Measurements from ENCODE around the gene BOLA2B. TPM values are rescaled to one million over a fixed set of nuclear protein-coding genes. Genes with fewer than 3 reads are reported as not detected.

Gene BOLA2B
- total RNA-seq, 3 donors from 2014 or later, result 67.8 to 187 (median 152) TPM

DNA sequence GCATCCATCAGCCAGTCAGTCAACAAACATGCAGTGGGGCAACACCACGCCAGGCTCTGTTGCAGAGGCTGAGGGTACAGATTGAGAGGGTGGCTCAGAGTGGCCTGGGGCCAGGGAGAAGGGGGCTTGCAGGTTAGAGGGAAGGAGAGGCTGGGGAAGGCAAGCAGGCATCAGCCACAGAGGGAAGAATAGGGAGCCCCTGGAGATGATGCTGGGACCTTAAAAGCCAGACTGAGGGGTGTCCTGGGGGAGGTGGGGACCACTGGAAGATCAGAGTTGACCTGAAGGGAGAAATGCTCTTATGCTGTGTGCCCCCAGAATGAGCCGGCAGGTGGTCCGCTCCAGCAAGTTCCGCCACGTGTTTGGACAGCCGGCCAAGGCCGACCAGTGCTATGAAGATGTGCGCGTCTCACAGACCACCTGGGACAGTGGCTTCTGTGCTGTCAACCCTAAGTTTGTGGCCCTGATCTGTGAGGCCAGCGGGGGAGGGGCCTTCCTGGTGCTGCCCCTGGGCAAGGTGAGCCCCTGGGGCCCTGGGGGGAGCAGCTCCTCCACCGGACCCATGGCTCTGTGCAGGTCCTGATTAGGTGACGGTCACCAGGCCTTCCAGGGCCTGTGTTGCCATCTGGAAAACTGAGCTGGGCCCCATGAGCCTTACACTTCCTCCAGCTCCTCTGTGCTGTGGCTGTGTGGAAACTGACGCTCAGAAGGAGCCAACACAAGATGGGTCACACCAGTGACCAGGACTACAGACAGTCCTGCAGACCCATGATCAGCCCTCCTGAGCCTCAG lies 8.4 kb downstream of the BOLA2B start:
- ATAC-seq (no peak), DNase-seq (peak; percentile 30 to 74 (median 59))
- Histone ChIP-seq H3K4me1 (ENCODE audit: low read depth) (peaks cover 5% of the 10 kb centered on the region), H3K36me3 (ENCODE audit: low read depth) (no peaks in the 10 kb centered on the region), H3K4me3 (peak overlapping the region; percentile 22), H3K9me3 (no peaks in the 10 kb centered on the region)
- intact Hi-C loops (cut with DNase I, micrococcal nuclease), result no loop called here
- TF ChIP-seq, protein P1, sequence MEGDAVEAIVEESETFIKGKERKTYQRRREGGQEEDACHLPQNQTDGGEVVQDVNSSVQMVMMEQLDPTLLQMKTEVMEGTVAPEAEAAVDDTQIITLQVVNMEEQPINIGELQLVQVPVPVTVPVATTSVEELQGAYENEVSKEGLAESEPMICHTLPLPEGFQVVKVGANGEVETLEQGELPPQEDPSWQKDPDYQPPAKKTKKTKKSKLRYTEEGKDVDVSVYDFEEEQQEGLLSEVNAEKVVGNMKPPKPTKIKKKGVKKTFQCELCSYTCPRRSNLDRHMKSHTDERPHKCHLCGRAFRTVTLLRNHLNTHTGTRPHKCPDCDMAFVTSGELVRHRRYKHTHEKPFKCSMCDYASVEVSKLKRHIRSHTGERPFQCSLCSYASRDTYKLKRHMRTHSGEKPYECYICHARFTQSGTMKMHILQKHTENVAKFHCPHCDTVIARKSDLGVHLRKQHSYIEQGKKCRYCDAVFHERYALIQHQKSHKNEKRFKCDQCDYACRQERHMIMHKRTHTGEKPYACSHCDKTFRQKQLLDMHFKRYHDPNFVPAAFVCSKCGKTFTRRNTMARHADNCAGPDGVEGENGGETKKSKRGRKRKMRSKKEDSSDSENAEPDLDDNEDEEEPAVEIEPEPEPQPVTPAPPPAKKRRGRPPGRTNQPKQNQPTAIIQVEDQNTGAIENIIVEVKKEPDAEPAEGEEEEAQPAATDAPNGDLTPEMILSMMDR (IDR thresholded peaks at IDR 0.05), result no peak

DNA sequence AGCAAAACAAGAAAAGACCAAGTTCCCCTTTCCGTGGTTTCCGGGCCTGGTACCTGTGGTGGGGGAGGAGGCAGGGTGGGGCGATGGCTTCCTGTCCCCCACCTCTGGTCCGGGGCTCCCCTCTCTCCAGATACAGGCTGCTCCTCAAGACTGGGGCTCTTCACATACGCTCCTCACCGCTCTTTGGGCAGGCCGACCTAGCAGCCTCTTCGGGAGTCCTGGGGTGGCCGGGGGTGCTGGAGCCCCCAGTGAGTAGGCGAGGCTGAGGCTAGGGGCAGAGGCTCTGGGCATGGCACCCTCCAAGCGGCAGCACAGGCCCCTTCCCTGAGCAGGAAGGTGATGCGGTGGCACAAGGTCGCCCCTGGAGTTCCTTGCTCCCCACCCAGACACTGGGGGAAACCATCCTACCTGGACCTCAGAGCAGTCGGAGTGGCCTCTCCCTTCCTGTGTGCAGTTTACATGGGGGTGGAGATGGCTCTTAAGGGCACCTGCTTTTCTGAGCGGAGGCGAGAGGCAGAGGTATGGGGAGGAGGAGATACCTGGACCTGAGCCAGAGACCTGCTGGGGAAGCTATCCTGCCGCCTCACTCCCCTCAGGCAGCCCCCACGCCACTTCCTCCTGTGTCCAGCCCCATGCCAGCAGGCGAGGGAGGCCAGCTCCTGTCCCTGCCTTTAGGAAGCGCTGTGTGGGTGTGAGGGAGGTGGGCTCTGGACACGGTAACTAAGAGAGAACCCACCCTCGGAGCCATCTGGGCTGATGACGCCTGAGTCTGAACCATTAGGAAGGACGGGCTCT lies 9.2 kb downstream of the BOLA2B start:
- Histone ChIP-seq H3K36me3 (ENCODE audit: low read depth) (no peaks in the 10 kb centered on the region), H3K4me3 (peak overlapping the region; percentile 22), H3K9me3 (no peaks in the 10 kb centered on the region), H3K4me1 (ENCODE audit: low read depth) (peaks cover 5% of the 10 kb centered on the region)
- TF ChIP-seq, protein P1 (IDR thresholded peaks at IDR 0.05), result no peak
- intact Hi-C loops (cut with DNase I, micrococcal nuclease), result no loop called here
- ATAC-seq (peak; percentile 57), DNase-seq (peak; percentile 55 to 88 (median 67))

DNA sequence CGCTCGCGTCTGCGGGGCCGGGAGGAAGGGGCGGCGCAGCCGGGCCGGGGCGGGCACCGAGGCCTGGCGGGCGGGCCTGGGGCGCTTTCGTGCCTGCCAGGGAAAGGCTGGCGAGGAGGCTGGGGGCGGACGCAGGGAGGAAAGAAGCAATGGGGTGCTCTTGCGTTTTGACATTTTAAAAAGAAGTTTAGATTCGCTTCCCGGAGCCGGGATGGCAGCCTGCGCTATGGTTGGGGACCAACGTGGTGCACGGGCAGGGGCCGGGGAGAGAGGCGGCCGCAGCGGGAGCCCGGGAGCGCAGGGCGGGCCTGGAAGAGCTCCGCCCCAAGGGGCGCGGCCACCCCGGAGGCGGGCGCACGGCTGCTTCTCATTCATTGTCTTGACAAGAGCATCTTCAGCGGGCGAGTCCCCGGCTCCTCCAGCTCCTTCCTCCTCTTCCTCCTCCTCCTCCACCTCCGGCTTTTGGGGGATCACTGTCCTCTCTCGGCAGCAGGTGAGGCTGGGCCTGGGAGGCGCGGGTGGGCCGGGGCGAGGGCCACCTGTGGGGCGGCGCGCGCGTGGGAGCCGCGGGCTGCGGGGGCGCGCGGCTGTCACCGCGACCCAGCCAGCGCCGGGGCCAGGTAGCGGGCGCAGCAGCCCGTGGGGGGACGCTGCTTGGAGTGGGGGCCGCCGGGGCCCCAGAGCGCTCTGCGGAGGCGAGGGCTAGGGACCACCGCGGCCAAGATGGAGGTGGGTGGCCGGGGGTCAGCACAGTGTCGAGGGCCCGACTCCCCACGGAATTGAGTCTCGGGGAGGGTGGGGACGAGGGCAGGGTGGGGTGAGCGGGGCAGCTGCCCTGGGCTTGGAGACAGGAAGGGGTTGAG lies 10.0 kb downstream of the BOLA2B start, which contains the start of gene CORO1A:
TSS of gene CORO1A (plus strand) at position 370 of the 863 bp plus-strand sequence. CDS start 1,608 bp downstream, outside the sequence.
- intact Hi-C loops (cut with DNase I, micrococcal nuclease), result no loop called here
- Histone ChIP-seq H3K4me3 (peak within 1 kb of the TSS; percentile 22), H3K36me3 (ENCODE audit: low read depth) (no peaks in the 10 kb centered on the region), H3K9me3 (no peaks in the 10 kb centered on the region), H3K4me1 (ENCODE audit: low read depth) (peaks cover 9% of the 10 kb centered on the region)
- TF ChIP-seq, protein P1 (IDR thresholded peaks at IDR 0.05), result no peak
- ATAC-seq (peak; percentile 65), DNase-seq (peak; percentile 90 to 95 (median 93))

DNA sequence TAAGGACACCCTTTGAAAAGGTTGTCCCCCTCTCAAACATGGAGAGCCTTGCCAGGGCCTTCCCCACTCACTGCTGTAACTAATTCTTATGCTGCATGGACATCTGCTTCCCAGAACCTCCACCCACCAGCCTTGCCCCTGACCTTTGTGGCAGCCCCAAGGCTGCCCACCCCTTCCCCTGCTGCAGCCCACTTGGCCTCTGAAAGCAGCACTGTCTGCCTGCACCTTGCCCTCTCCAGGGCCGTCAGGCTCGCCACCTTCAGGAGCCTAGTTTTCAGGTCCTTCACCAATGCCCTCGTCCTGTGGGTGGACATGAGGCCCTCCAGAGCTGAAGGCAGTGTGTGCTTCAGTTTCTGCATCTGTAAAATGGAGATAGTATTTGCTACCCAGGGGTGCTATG lies 12.7 kb downstream of the BOLA2B start:
- DNase-seq, result peak in 1 of 3 donors; percentile 34
- intact Hi-C loops (cut with DNase I, micrococcal nuclease), result no loop called here
- H3K4me1 ChIP-seq (ENCODE audit: low read depth), result peaks cover 4% of the 10 kb centered on the region
- ATAC-seq, result no peak
- H3K36me3 ChIP-seq (ENCODE audit: low read depth), result no peaks in the 10 kb centered on the region
- no peaks in the 10 kb centered on the region for H3K9me3 ChIP-seq
- TF ChIP-seq, protein P1 (IDR thresholded peaks at IDR 0.05), result no peak
- H3K4me3 ChIP-seq, result no peak overlapping the region

DNA sequence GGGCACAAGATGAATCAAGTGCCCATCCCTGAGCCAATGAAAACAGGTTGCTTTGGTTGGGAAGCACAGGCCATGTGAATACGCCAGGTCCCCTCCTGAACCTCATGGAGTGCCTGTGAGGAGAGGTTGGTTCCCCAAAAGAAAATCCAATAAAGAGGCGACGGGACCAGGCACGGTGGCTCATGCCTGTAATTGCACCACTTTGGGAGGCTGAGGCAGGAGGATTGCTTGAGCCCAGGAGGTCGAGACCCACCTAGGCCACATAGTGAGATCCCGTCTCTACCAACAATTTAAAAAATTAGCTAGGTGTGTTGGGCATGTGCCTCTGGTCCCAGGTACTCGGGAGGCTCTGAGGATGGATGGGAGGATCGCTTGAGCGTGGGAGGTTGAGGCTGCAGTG lies 13.5 kb downstream of the BOLA2B start:
- DNase-seq (no peak), ATAC-seq (no peak)
- intact Hi-C loops (cut with DNase I, micrococcal nuclease), result no loop called here
- peaks cover 4% of the 10 kb centered on the region for H3K4me1 ChIP-seq (ENCODE audit: low read depth)
- no peaks in the 10 kb centered on the region for H3K9me3 ChIP-seq
- H3K4me3 ChIP-seq, result no peak overlapping the region
- no peaks in the 10 kb centered on the region for H3K36me3 ChIP-seq (ENCODE audit: low read depth)
- TF ChIP-seq, protein P1 (IDR thresholded peaks at IDR 0.05), result no peak
